NCI-H524 (cell line): ENCODE results near the gene MIB2.

ENCODE experiments used
- DNase-seq, 2 experiments: peaks; one replicate each; lab custom pipeline; 2025; lab: John Stamatoyannopoulos, UW

MIB2 gene

GRCh38 chr1:1614204-1614953, 921 bp upstream of the MIB2 start:
- peak in 1 of 2 experiments; percentile 35 for DNase-seq

GRCh38 chr1:1614954-1615255, 395 bp upstream of the MIB2 start:
- DNase-seq: no peak

DNA sequence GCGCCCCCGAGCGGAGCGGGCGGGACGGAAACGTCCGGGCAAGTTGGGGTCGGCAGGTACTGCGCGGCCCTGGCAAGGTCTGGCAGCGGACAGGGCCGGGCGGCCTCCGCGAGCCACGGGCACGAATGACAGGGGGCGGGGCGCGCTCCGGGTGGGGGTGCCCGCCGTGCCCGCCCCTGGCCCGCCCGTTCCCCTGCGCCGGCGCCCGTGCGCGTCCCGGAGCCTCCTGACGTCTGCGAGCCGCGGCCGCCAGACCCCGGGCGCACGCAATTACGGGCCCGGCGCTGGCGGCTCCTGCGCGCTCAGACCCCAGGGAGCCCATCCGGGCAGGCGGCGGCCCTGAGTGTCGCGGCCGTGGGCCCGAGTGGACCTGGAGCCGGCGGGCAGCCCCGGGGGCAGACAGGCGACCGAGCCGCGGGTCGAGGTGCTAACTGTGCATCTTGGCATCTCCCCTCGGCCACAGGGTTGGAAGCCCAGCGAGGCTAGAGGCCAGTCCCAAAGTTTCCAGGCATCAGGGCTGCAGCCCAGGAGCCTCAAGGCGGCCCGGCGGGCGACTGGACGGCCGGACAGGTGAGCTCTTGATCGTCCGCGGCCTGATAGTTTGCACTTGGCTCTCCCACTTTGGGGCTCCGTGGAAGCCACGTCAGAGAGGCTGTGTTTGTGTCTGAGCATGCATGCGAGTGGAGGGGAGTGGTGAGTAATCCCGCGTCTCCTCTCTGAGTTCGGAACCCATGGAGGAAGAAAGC, 918 bp downstream of the MIB2 start:
- no peak for DNase-seq

DNA sequence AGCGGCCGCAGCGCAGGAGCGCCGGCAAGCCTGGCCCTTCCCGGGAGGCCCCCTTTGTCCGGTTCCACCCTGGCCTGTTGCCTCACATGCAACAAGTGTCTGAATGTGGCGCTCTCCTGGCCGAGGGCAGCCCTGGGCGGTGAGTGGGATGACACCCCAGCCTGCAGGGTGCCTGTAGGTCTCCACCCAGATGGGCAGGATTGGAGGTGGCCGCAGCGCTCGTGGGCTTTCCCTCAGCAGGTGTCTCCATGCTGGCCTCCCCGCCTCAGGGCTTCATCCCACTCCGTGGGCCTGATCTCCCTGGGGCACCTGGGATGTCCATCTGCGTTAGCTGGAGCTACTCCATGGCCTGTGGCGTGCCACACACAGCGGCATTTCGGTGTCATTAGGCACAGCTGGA, 1.5 kb downstream of the MIB2 start:
- no peak for DNase-seq

- no peak for DNase-seq
These were observed 2.2 kb downstream of the MIB2 start for GRCh38 chr1:1617516-1617915.

- DNase-seq: no peak
These were observed 2.6 kb downstream of the MIB2 start for GRCh38 chr1:1617925-1618324.

- DNase-seq: no peak
These were observed 3.2 kb downstream of the MIB2 start for GRCh38 chr1:1618396-1619068.

DNA sequence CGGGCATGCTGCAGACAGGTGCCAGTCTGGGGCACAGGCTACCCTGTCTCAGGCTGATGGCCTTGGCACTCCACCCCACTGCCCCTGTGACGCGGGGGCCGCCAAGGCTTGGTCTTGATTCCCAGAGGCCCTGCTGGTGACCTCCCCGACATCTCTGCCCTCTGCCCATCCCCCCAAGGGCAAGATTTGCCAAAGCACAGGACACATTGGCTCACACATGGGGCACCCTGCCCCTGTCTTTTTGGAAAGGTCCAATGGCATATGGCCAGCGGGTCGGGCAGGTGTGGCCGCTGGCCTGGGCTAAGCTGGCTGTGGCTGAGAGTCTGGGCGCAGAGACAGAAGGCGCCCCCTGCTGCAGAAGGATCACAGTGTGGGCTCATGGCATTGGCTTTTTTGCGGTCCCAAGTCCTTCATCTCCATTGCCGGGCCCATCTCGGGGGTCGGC, 4.6 kb downstream of the MIB2 start:
- no peak for DNase-seq

- no peak for DNase-seq
These were observed 5.3 kb downstream of the MIB2 start for GRCh38 chr1:1620433-1621139.

DNA sequence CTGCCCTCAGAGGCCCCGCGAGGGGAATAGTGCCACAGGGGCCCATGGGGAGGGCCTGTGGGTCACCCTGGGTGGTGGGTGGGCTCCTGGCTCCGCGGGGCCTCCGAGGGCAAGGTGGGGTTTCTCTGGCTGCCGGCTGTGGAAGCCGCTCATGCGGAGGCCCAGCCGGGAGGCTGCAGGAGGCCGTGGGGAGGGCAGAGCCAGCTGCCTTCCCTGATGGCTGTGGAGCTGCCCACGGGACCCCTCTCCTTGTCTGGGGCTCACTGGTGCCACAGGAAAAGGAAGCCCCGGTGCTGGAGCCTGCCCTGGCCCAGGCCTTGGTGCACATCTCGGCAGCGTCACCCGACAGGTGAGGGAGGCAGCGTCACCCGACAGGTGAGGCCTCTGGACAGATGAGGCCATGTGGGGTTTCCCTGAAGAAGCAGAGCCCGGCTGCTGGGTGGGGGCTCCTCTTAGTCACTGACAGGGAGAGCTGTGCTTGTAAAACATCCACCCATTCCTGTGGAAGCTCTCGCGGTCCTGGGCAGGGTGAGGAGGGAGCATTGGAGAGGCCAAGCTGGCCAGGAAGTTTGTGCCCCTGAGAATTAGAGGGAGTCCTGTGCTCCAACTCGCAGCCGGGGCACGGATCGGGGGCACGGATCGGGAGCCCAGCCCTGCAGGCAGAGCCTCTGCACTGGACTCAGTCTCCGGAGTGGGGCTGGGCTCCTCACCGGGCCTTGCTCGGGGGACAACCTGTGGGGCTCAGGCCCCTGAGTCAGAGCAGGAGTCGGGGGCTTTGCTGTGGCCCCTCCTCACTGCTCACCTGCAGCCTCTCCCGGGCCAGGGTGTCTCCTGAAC, 6.1 kb downstream of the MIB2 start:
- no peak for DNase-seq

- DNase-seq: no peak
These were observed 6.9 kb downstream of the MIB2 start for GRCh38 chr1:1622010-1622787.

DNA sequence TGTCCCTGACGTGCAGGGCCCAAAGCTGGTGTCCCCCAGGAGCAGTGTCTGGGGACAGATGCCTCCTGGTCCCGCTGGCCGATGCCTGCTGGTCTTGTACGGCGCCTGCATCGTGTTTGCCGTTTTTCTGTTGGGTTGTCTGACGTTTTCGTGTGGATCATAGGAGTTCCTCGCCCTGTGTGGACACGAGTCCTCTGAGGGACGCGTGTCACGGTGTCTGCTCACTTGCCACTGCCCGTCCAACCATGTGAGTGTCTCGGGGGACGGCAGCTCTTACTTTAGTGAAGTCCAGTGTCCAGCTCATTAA, 7.4 kb downstream of the MIB2 start:
- DNase-seq: no peak

DNA sequence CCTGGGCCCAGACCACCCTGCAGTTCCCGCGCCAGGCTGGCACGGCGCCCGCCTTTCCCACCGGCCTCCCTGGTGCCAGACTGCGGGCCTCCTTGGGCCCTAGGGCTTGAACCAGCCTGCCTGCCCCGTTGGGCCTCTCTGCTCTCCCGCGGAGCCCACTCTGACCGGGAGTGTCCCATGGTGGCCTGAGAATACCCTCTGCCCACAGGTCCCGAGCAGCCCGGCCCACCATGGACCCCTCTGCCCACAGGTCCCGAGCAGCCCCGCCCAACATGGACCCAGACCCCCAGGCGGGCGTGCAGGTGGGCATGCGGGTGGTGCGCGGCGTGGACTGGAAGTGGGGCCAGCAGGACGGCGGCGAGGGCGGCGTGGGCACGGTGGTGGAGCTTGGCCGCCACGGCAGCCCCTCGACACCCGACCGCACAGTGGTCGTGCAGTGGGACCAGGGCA, 7.9 kb downstream of the MIB2 start:
- DNase-seq: no peak

GRCh38 chr1:1623631-1624442, 8.5 kb downstream of the MIB2 start:
- DNase-seq: no peak

DNA sequence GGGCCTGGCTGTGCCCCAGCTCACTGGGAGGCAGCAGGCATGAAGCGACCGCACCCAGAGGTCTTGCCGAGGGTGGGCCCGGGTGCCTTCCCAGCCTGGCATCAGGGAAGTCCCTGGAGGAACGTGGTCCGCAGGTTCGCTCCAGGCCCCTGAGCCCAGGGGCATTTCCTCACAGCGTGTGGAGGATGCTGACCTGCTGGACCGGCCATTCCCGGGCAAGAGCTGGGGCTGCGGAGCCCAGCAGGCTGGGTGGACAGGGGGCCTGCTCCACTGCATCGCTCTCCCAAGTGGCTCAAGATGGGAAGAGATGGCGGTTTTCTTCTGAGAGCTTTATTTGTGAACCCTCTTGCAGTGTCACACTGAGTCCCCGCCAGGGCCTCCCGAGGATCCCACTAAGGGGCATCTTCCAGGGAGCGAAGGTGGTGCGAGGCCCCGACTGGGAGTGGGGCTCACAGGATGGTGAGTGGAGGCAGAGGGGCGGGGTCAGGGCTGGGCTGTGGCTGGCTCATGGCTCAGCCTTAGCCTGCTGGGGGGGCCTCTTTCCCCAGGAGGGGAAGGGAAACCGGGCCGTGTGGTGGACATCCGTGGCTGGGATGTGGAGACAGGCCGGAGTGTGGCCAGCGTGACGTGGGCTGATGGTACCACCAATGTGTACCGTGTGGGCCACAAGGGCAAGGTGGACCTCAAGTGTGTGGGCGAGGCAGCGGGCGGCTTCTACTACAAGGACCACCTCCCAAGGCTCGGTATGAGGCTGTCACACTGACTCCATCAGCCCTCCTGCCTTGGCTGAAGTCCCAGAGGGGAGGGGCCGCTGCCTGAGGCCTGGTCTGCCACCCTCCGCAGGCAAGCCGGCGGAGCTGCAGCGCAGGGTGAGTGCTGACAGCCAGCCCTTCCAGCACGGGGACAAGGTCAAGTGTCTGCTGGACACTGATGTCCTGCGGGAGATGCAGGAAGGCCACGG, 9.4 kb downstream of the MIB2 start:
- no peak for DNase-seq

DNA sequence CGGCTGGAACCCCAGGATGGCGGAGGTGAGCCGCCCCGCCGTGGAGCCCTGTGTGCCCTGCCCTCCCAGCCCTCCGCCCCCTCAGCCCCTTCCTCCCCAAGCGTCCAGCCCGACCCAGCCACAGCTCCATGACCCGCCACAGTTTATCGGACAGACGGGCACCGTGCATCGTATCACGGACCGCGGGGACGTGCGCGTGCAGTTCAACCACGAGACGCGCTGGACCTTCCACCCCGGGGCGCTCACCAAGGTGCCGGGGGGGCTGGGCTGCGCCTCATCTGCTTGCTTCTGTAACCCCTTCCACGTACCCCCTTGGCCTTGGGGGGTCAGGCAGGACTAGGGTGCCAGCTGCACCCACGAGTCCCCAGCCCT, 10.1 kb downstream of the MIB2 start:
- no peak for DNase-seq

DNA sequence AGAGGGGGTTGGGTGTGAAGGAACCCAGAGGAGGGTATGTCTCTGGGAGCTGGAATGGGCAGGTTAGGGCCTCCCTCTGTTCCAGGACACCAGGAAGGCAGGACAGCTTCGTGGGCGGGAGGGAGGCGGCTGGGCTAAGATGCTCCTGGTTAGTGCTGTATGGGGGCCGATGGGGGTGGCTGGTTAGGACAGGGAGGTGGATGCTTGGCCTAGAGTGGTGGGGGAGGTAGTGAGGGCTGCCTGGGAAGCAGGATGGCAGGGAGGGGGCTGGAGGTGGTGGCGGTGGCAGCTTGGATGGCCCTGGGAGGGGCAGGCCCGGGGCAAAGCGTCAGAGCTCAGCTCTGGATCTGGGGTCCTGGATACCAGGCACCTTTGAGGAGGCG, 10.5 kb downstream of the MIB2 start:
- DNase-seq: no peak

DNA sequence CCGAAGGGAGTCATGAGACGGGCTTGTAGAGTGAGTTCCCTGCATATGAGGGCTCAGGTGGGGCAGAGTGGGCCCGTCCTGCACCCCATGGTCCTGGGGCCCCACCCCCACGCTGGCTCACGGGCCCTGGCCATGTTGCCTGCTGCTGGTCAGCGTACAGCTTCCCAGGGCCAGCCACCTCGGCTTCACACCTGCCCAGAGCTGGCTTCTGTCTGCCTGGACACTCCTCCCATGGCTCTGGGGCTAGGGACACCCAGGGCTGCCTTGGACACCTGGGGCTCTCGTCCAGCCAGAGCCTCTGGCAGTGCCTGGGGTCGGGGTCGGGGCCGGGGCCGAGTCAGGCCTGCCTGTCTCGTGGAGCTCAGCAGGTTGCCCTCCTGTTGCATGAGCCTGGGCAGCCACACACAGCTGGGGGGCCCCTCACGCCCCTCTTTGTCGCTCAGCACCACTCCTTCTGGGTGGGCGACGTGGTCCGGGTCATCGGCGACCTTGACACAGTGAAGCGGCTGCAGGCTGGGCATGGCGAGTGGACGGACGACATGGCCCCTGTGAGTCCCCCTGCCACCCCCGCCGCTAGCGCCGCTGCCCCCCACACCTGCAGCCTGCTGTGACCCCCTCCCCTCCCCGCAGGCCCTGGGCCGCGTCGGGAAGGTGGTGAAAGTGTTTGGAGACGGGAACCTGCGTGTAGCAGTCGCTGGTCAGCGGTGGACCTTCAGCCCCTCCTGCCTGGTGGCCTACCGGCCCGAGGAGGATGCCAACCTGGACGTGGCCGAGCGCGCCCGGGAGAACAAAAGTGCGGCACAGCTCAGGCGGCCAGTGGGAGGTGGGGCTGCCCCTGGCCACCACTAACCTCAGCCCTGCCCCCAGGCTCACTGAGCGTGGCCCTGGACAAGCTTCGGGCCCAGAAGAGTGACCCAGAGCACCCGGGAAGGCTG, 11.2 kb downstream of the MIB2 start:
- DNase-seq: no peak
